IMR-90 (cell line): ENCODE data around the gene KLHL2. TPM values are rescaled to one million over a fixed set of nuclear protein-coding genes. Genes with fewer than 3 reads are reported as not detected.

Experiments
- ATAC-seq: fragments of 200-7000 bp; cut with Tn5 transposase; 2 replicates; pipeline ENCODE4 v1.9.1; 2020; ENCODE audit warnings: low read depth, mild to moderate bottlenecking, moderate library complexity
- BruUV-seq: library from RNA; stranded (reverse); fragments of 400-500 nt; replicated peaks from 2 replicates; lab custom pipeline; 2021; lab: Mats Ljungman, UMichigan
- CTCF ChIA-PET: fragments of 300-600 bp; formaldehyde crosslinking; extraction: SDS; loops from one replicate; lab custom pipeline; 2021; ENCODE audit warnings: antibody characterized with exemption; lab: Yijun Ruan, JAX
- POLR2A ChIA-PET: fragments of 300-600 bp; sonication (Branson Sonifier 250); formaldehyde crosslinking; loops from one replicate; lab custom pipeline; 2022; ENCODE audit warnings: antibody characterized with exemption; ENCODE audit not compliant: unreplicated experiment; lab: Charles Lee
- DNase-seq: peaks from one replicate; pipeline ENCODE4 v3.0.0; 2013
- H2AFZ ChIP-seq: replicated peaks from 2 replicates; pipeline ENCODE3; 2013; ENCODE audit warnings: low read length, mild to moderate bottlenecking; ENCODE audit not compliant: poor library complexity
- H2AK5ac ChIP-seq: 2 replicates; pipeline ENCODE4 v1.6.1; 2013; ENCODE audit warnings: low read depth, low read length, inconsistent platforms
- H2AK9ac ChIP-seq: replicated peaks from 2 replicates; pipeline ENCODE3; 2013; ENCODE audit warnings: mild to moderate bottlenecking, low read depth, low read length, moderate library complexity; ENCODE audit not compliant: poor library complexity
- H2BK120ac ChIP-seq: 2 replicates; pipeline ENCODE4 v1.6.1; 2013; ENCODE audit warnings: low read depth, low read length, inconsistent platforms
- H2BK15ac ChIP-seq: 3 replicates; pipeline ENCODE4 v1.6.1; 2013; ENCODE audit warnings: low read depth, low read length, inconsistent platforms
- H2BK20ac ChIP-seq: 2 replicates; pipeline ENCODE4 v1.6.1; 2013; ENCODE audit warnings: low read depth, mild to moderate bottlenecking, inconsistent platforms, low read length, moderate library complexity
- H2BK5ac ChIP-seq: 2 replicates; pipeline ENCODE4 v1.6.1; 2013; ENCODE audit warnings: mild to moderate bottlenecking, low read depth, low read length, inconsistent platforms; ENCODE audit not compliant: poor library complexity, severe bottlenecking
- H3K14ac ChIP-seq: replicated peaks from 2 replicates; pipeline ENCODE4 v1.6.1; 2013; ENCODE audit warnings: low read depth, low read length, inconsistent platforms
- H3K18ac ChIP-seq: 2 replicates; pipeline ENCODE4 v1.6.1; 2013; ENCODE audit warnings: low read depth, low read length, control low read depth
- H3K23ac ChIP-seq: 2 replicates; pipeline ENCODE4 v1.6.1; 2013; ENCODE audit warnings: low read depth, low read length, inconsistent platforms
- H3K27ac ChIP-seq: 2 replicates; pipeline ENCODE4 v1.5.1; 2013; ENCODE audit warnings: mild to moderate bottlenecking, control low read depth, low read length; ENCODE audit not compliant: insufficient read depth
- H3K27me3 ChIP-seq: 2 replicates; pipeline ENCODE4 v1.6.1; 2013; ENCODE audit warnings: low read length; ENCODE audit not compliant: control insufficient read depth, insufficient read depth
- H3K36me3 ChIP-seq: 2 replicates; pipeline ENCODE4 v1.6.1; 2013; ENCODE audit warnings: low read length, mixed read lengths; ENCODE audit not compliant: control insufficient read depth, insufficient read depth
- H3K4ac ChIP-seq: 2 replicates; pipeline ENCODE4 v1.6.1; 2013; ENCODE audit warnings: low read depth, low read length, inconsistent platforms
- H3K4me1 ChIP-seq: 2 replicates; pipeline ENCODE4 v1.6.1; 2013; ENCODE audit warnings: low read length, mixed read lengths; ENCODE audit not compliant: control insufficient read depth, insufficient read depth
- H3K4me2 ChIP-seq: 2 replicates; pipeline ENCODE4 v1.6.1; 2013; ENCODE audit warnings: low read depth, mild to moderate bottlenecking, control low read depth, low read length, moderate library complexity
- H3K4me3 ChIP-seq: 2 replicates; pipeline ENCODE4 v1.5.1; 2013; ENCODE audit warnings: low read depth, mild to moderate bottlenecking, control low read depth, low read length, moderate library complexity; ENCODE audit not compliant: insufficient read depth
- H3K56ac ChIP-seq: 2 replicates; pipeline ENCODE4 v1.6.1; 2013; ENCODE audit warnings: low read length, inconsistent platforms; ENCODE audit not compliant: insufficient read depth; ENCODE audit errors: extremely low read depth
- H3K79me1 ChIP-seq, 2 experiments: 2 replicates each; pipeline ENCODE4 v1.6.1; 2013; ENCODE audit warnings: low read length in 2 of 2, inconsistent platforms in 1 of 2, low read depth in 1 of 2
- H3K9ac ChIP-seq: 2 replicates; pipeline ENCODE4 v1.6.1; 2013; ENCODE audit warnings: low read depth, low read length, control low read depth
- H3K9me1 ChIP-seq: 2 replicates; pipeline ENCODE4 v1.6.1; 2013; ENCODE audit warnings: low read length, inconsistent platforms; ENCODE audit not compliant: insufficient read depth
- H3K9me3 ChIP-seq: 2 replicates; pipeline ENCODE4 v1.6.1; 2013; ENCODE audit warnings: low read length; ENCODE audit not compliant: control insufficient read depth, insufficient read depth
- H4K20me1 ChIP-seq: 2 replicates; pipeline ENCODE4 v1.6.1; 2013; ENCODE audit warnings: low read length, inconsistent platforms; ENCODE audit not compliant: insufficient read depth
- H4K5ac ChIP-seq: 2 replicates; pipeline ENCODE4 v1.6.1; 2013; ENCODE audit warnings: mild to moderate bottlenecking, low read depth, low read length, control low read depth
- H4K8ac ChIP-seq, 2 experiments: 2 replicates each; pipeline ENCODE4 v1.6.1; 2013; ENCODE audit warnings: low read depth in 2 of 2, low read length in 2 of 2, control low read depth in 1 of 2, inconsistent platforms in 1 of 2
- H4K91ac ChIP-seq: 2 replicates; pipeline ENCODE4 v1.6.1; 2013; ENCODE audit warnings: low read depth, low read length, inconsistent platforms; ENCODE audit not compliant: insufficient read depth
- CEBPB ChIP-seq: IDR thresholded peaks from 2 replicates; pipeline ENCODE4 v1.6.1; 2012; ENCODE audit warnings: low read depth, low read length, improper control_type of control experiment
- CHD1 ChIP-seq: IDR thresholded peaks from 2 replicates; pipeline ENCODE4 v1.6.1; 2012; ENCODE audit warnings: low read depth, low read length, improper control_type of control experiment
- WGBS, 2 experiments: methylation state at CpG; one replicate each; pipeline versions ENCODE4 v1.1.5 to v1.1.7; 2013; ENCODE audit warnings: missing lambda C conversion rate in 2 of 2; ENCODE audit not compliant: insufficient read length in 1 of 2; ENCODE audit errors: extremely low coverage in 2 of 2; 5-methylcytosine and 5-hydroxymethylcytosine counted together
- dilution Hi-C: fragments of 300-500 bp; cut with HindIII; formaldehyde crosslinking; loops from one replicate; pipeline ENCODE4 v1.14.3; 2018; ENCODE audit warnings: low sequenced_read_pairs; ENCODE audit not compliant: unreplicated experiment
- in situ Hi-C: fragments of 300-500 bp; cut with MboI; formaldehyde crosslinking; loops from 3 replicates; pipeline ENCODE4 v1.14.3; 2019; ENCODE audit warnings: low sequenced_read_pairs, inconsistent platforms, mixed read lengths
- intact Hi-C: fragments of 100-400 bp; cut with micrococcal nuclease; formaldehyde crosslinking; loops from 2 replicates; pipeline ENCODE4 v1.10.0; 2022
- polyA plus RNA-seq, 3 experiments: library from polyadenylated mRNA; depleted of rRNA; stranded (reverse); fragments of >200 nt; gene quantifications; 2 replicates each; pipeline ENCODE4 v1.2.3, GENCODE V29; 2012; ENCODE audit warnings: low replicate concordance in 1 of 3
- total RNA-seq: library from RNA; depleted of rRNA; stranded (reverse); fragments of >200 nt; gene quantifications from 2 replicates; pipeline ENCODE4 v1.2.3, GENCODE V29; 2012

The KLHL2 gene
- total and polyA plus RNA-seq, 2 of the 4 experiments (the other 2 are of a cell fraction) = 11.0 to 12.4 TPM

DNA sequence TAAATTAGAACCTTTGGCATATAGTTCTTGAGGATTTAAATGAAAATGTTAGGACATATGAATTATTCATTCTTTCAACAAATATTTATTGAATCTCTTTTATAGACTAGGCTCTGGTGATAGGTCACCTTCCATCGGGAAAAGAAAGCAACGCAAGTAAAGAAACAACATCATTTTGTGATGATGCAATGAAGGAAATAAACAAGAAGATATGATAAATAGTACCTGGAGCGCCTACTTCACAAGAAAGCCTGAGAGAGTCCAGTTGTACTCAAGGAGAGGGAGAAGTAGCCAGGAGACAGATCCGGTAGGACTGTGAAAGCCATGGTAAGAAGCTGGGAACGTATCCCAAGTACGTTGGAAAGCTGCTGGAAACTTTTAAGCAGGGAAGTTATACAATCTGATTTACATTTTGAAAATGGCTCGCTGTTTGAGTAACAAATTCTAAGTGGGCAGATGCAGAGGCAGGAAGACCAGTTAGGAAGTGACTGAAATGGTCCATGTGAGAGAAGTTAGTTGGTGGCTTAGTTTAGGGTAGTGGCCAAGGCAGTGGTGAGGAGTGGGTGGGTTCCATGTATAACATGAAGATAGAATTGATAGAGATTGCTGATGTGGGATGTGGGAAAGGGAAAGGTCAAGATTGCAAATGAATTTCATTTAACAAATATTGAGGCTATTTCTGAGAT is 153.8 kb downstream of the KLHL2 start:
- no peaks in the 10 kb centered on the region for H3K36me3 ChIP-seq
- no peak overlapping the region for H2AFZ ChIP-seq
- H2BK120ac ChIP-seq = no peak overlapping the region
- no peak overlapping the region for H3K27ac ChIP-seq
- no peaks in the 10 kb centered on the region for H4K20me1 ChIP-seq
- DNase-seq = no peak
- no peak overlapping the region for H2AK9ac ChIP-seq
- no peaks in the 10 kb centered on the region for H3K9me1 ChIP-seq
- H4K91ac ChIP-seq = no peak overlapping the region
- no peak overlapping the region for H3K23ac ChIP-seq
- dilution Hi-C loops = no loop called here
- no TSS peak for BruUV-seq
- no peak overlapping the region for H3K4ac ChIP-seq
- no peaks in the 10 kb centered on the region for H3K4me1 ChIP-seq
- no peak overlapping the region for H2BK20ac ChIP-seq
- TF ChIP-seq CEBPB = peak; percentile 33; the same call in 1 of the 2 replicates
- TF ChIP-seq CHD1 = no peak
- H3K18ac ChIP-seq = no peak overlapping the region
- no peak overlapping the region for H3K4me3 ChIP-seq
- H3K9me3 ChIP-seq = no peaks in the 10 kb centered on the region
- H4K5ac ChIP-seq = no peak overlapping the region
- H3K56ac ChIP-seq = no peak overlapping the region
- 67% methylated on average over 5 of the region's 7 CpGs; no CpG with 5 or more reads in 1 of the 2 experiments for whole genome bisulfite sequencing, 2 experiments
- H2AK5ac ChIP-seq = no peak overlapping the region
- no peak for ATAC-seq
- H3K9ac ChIP-seq = no peak overlapping the region
- ChIA-PET POLR2A (no interaction called here), CTCF (no interaction called here)
- in situ Hi-C loops = no loop called here
- no peak overlapping the region for H4K8ac ChIP-seq
- no peak overlapping the region for H3K14ac ChIP-seq
- H2BK15ac ChIP-seq = no peak overlapping the region
- intact Hi-C loops = no loop called here
- H3K4me2 ChIP-seq = no peak overlapping the region
- peaks cover 6% of the 10 kb centered on the region for H3K27me3 ChIP-seq
- H2BK5ac ChIP-seq = no peak overlapping the region
- no peaks in the 10 kb centered on the region for H3K79me1 ChIP-seq
